ENCODE data around the gene MPPED1. TPM values are rescaled to one million over a fixed set of nuclear protein-coding genes. Genes with fewer than 3 reads are reported as not detected.
A peak's percentile ranks its signal among the peaks of the same experiment; 100 is the strongest.

MPPED1 gene
- total and polyA plus RNA-seq, 2 of the 13 experiments (the other 11 are each of a cell fraction or from before 2014, with no cell fraction given) = 0.77 TPM; not detected in 1

DNA sequence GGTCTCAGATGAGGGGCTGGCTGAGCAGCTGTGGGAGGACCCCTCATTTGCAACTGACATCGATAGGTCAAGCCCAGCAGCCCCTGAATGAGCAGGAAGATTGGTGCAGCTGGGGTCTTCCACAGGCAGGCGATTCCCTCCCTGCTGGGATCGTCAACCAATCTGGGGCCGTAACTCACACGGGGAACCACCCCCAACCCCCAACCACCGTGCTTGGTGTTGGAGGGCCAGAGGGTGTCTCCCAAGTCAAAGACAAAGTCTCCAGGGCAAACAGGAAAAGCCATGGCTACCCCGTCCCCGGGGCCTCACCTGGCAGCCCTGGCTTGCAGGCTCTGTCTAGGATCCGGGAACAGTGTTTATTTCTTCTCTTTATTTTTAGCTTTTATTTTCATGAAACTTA lies 41.8 kb upstream of the MPPED1 start (continued):
- TF ChIP-seq, protein P1, sequence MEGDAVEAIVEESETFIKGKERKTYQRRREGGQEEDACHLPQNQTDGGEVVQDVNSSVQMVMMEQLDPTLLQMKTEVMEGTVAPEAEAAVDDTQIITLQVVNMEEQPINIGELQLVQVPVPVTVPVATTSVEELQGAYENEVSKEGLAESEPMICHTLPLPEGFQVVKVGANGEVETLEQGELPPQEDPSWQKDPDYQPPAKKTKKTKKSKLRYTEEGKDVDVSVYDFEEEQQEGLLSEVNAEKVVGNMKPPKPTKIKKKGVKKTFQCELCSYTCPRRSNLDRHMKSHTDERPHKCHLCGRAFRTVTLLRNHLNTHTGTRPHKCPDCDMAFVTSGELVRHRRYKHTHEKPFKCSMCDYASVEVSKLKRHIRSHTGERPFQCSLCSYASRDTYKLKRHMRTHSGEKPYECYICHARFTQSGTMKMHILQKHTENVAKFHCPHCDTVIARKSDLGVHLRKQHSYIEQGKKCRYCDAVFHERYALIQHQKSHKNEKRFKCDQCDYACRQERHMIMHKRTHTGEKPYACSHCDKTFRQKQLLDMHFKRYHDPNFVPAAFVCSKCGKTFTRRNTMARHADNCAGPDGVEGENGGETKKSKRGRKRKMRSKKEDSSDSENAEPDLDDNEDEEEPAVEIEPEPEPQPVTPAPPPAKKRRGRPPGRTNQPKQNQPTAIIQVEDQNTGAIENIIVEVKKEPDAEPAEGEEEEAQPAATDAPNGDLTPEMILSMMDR (CRISPR knock-in tag; IDR thresholded peaks at IDR 0.05) = no peak
- TF ChIP-seq, protein P2, sequence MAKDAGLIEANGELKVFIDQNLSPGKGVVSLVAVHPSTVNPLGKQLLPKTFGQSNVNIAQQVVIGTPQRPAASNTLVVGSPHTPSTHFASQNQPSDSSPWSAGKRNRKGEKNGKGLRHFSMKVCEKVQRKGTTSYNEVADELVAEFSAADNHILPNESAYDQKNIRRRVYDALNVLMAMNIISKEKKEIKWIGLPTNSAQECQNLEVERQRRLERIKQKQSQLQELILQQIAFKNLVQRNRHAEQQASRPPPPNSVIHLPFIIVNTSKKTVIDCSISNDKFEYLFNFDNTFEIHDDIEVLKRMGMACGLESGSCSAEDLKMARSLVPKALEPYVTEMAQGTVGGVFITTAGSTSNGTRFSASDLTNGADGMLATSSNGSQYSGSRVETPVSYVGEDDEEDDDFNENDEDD (CRISPR knock-in tag; IDR thresholded peaks at IDR 0.05; ENCODE audit: borderline replicate concordance) = no peak

DNA sequence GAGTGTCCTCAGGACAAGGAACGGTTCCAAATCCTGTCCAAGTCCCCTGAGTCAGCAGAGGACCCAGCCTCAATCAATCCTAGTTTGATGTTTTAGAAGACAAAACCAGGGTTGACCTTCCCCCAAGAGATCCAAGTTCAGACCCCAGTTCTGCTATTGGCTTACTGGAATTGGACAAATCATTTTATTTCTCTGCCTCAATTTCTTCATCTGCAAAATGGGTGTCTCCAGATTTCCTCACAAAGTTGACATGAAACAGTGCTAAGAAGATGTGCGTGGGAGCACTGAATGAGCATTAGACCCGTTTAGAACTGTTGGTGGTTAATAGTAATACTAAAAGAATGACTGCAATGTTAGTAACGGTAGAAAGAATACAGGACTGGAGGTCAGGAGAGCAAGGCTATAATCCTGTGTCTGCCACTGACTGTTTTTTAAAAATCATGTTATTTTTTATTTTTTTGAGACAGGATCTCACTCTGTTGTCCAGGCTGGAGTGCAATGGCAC lies 35.8 kb upstream of the MPPED1 start:
- no peaks in the 10 kb centered on the region for H3K9me3 ChIP-seq (ENCODE audit: low read length)
- ATAC-seq = no peak
- no peak overlapping the region for H3K9ac ChIP-seq (ENCODE audit: insufficient read depth, low read depth, low read length)
- H3K4me3 ChIP-seq (replicated peaks in 1 of 3; ENCODE audit: insufficient read depth in 1 of 3, low read depth in 2 of 3, low read length in 3 of 3) = no peak overlapping the region
- TF ChIP-seq, protein P3, sequence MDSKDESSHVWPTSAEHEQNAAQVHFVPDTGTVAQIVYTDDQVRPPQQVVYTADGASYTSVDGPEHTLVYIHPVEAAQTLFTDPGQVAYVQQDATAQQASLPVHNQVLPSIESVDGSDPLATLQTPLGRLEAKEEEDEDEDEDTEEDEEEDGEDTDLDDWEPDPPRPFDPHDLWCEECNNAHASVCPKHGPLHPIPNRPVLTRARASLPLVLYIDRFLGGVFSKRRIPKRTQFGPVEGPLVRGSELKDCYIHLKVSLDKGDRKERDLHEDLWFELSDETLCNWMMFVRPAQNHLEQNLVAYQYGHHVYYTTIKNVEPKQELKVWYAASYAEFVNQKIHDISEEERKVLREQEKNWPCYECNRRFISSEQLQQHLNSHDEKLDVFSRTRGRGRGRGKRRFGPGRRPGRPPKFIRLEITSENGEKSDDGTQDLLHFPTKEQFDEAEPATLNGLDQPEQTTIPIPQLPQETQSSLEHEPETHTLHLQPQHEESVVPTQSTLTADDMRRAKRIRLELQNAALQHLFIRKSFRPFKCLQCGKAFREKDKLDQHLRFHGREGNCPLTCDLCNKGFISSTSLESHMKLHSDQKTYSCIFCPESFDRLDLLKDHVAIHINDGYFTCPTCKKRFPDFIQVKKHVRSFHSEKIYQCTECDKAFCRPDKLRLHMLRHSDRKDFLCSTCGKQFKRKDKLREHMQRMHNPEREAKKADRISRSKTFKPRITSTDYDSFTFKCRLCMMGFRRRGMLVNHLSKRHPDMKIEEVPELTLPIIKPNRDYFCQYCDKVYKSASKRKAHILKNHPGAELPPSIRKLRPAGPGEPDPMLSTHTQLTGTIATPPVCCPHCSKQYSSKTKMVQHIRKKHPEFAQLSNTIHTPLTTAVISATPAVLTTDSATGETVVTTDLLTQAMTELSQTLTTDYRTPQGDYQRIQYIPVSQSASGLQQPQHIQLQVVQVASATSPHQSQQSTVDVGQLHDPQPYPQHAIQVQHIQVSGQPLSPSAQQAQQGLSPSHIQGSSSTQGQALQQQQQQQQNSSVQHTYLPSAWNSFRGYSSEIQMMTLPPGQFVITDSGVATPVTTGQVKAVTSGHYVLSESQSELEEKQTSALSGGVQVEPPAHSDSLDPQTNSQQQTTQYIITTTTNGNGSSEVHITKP (CRISPR knock-in tag; IDR thresholded peaks at IDR 0.05; ENCODE audit: low read depth) = no peak
- TF ChIP-seq ETV5 (CRISPR knock-in tag; IDR thresholded peaks at IDR 0.05; ENCODE audit: borderline replicate concordance) (no peak), ZNF629 (CRISPR knock-in tag; conservative IDR thresholded peaks at IDR 0.05) (peak; percentile 65; the same call in 1 of the 2 replicates)
- TF ChIP-seq, protein P4, sequence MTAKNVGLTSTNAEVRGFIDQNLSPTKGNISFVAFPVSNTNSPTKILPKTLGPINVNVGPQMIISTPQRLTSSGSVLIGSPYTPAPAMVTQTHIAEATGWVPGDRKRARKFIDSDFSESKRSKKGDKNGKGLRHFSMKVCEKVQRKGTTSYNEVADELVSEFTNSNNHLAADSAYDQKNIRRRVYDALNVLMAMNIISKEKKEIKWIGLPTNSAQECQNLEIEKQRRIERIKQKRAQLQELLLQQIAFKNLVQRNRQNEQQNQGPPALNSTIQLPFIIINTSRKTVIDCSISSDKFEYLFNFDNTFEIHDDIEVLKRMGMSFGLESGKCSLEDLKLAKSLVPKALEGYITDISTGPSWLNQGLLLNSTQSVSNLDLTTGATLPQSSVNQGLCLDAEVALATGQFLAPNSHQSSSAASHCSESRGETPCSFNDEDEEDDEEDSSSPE (CRISPR knock-in tag; IDR thresholded peaks at IDR 0.05) = no peak
- H3K27me3 ChIP-seq (ENCODE audit: control insufficient read depth in 1 of 2, insufficient read depth in 2 of 2, low read length in 2 of 2) = no peaks in the 10 kb centered on the region
- ChIA-PET POLR2A (no interaction called here), CTCF (ENCODE audit: low intra/inter-chr PET ratio, low total read pairs) (no interaction called here)
- no peaks in the 10 kb centered on the region for H3K36me3 ChIP-seq (replicated peaks in 1 of 2; ENCODE audit: control insufficient read depth in 1 of 2, insufficient read depth in 2 of 2, low read length in 2 of 2)
- DNase-seq (ENCODE audit: low spot score) = no peak
- no TSS peak for BruUV-seq (replicated peaks)
- H4K20me1 ChIP-seq (ENCODE audit: insufficient read depth, low read length) = no peaks in the 10 kb centered on the region
- peaks cover 42% of the 10 kb centered on the region for H3K4me1 ChIP-seq (ENCODE audit: insufficient read depth, low read length)
- no peak for FAIRE-seq
- H3K27ac ChIP-seq (ENCODE audit: extremely low read length, insufficient read depth, low read length) = no peak overlapping the region
- 69% methylated on average over 4 of the region's 4 CpGs for WGBS (ENCODE audit: low lambda C conversion rate)
- intact Hi-C loops (cut with micrococcal nuclease; ENCODE audit: unreplicated experiment) = no loop called here
- H3K79me2 ChIP-seq (ENCODE audit: insufficient read depth, low read length) = no peaks in the 10 kb centered on the region
- H2AFZ ChIP-seq (ENCODE audit: low read length) = no peak overlapping the region
- in situ Hi-C loops (cut with HindIII; ENCODE audit: extremely low pct_ligation_motif_present, low pct_unique_long_range_greater_than_20kb) = no loop called here
- no peak overlapping the region for H3K4me2 ChIP-seq (ENCODE audit: low read depth, low read length)
